DND-41 (cell line): ENCODE results near the gene DNPH1.
A peak's percentile ranks its signal among the peaks of the same experiment; 100 is the strongest.

Experiments
- ATAC-seq: fragments of 200-7000 bp; cut with Tn5 transposase; 3 replicates; pipeline ENCODE4 v1.9.1; 2021; ENCODE audit warnings: low read depth; ENCODE audit not compliant: insufficient read depth
- DNase-seq: peaks from one replicate; pipeline ENCODE4 v3.0.0-alpha.2; 2020
- H2AFZ ChIP-seq: 2 replicates; pipeline ENCODE4 v1.6.0; 2012; ENCODE audit warnings: low read depth, low read length
- H3K27ac ChIP-seq: 2 replicates; pipeline ENCODE4 v1.5.1; 2012; ENCODE audit warnings: low read length, inconsistent platforms
- H3K27me3 ChIP-seq: fragments of 200-600 bp; sonication (generic); 2 replicates; pipeline ENCODE4 v1.6.0; 2012; ENCODE audit warnings: low read length, mild to moderate bottlenecking, inconsistent platforms; ENCODE audit not compliant: insufficient read depth, poor library complexity
- H3K36me3 ChIP-seq: 2 replicates; pipeline ENCODE4 v1.5.1; 2012; ENCODE audit warnings: low read length, inconsistent platforms; ENCODE audit not compliant: insufficient read depth
- H3K4me1 ChIP-seq: 2 replicates; pipeline ENCODE4 v1.5.1; 2012; ENCODE audit warnings: mild to moderate bottlenecking, low read length; ENCODE audit not compliant: insufficient read depth
- H3K4me2 ChIP-seq: 2 replicates; pipeline ENCODE4 v1.6.0; 2012; ENCODE audit warnings: mild to moderate bottlenecking, moderate library complexity, low read length, inconsistent platforms; ENCODE audit not compliant: insufficient read depth
- H3K4me3 ChIP-seq, 2 experiments: fragments of 200-600 bp in 1 of 2; shearing (Covaris generic) in 1 of 2; 2 replicates each; pipeline ENCODE4 v1.5.1; 2012 to 2016; ENCODE audit warnings: inconsistent platforms in 2 of 2, low read length in 2 of 2, mild to moderate bottlenecking in 2 of 2, low read depth in 1 of 2, moderate library complexity in 1 of 2
- H3K79me2 ChIP-seq: 2 replicates; pipeline ENCODE4 v1.6.0; 2012; ENCODE audit warnings: low read length, inconsistent platforms; ENCODE audit not compliant: insufficient read depth
- H3K9ac ChIP-seq: 2 replicates; pipeline ENCODE4 v1.6.0; 2012; ENCODE audit warnings: low read depth, mild to moderate bottlenecking, inconsistent platforms, low read length, moderate library complexity
- H3K9me3 ChIP-seq: 2 replicates; pipeline ENCODE4 v1.5.1; 2012; ENCODE audit warnings: low read length, moderate library complexity, mild to moderate bottlenecking, inconsistent platforms; ENCODE audit not compliant: insufficient read depth, severe bottlenecking
- H4K20me1 ChIP-seq: 2 replicates; pipeline ENCODE4 v1.6.0; 2012; ENCODE audit warnings: low read length; ENCODE audit not compliant: insufficient read depth
- CTCF ChIP-seq: IDR thresholded peaks from 2 replicates; pipeline ENCODE4 v1.5.1; 2012; ENCODE audit warnings: borderline replicate concordance, low read length, moderate library complexity, mild to moderate bottlenecking; ENCODE audit not compliant: poor library complexity, severe bottlenecking; ENCODE audit errors: extremely low read depth
- EZH2 ChIP-seq: IDR thresholded peaks from 3 replicates; pipeline ENCODE4 v1.6.1; 2012; ENCODE audit warnings: borderline replicate concordance, low read depth, mild to moderate bottlenecking, moderate library complexity, low read length, inconsistent platforms; ENCODE audit not compliant: severe bottlenecking

DNPH1 gene

GRCh38 chr6:43186706-43187105 is 42.6 kb downstream of the DNPH1 start:
- Histone ChIP-seq H3K4me3 (no peak overlapping the region), H3K4me2 (no peak overlapping the region), H3K4me1 (peaks cover 35% of the 10 kb centered on the region), H3K9ac (no peak overlapping the region), H4K20me1 (peaks cover 2% of the 10 kb centered on the region; the same call in 1 of the 2 replicates), H3K9me3 (no peaks in the 10 kb centered on the region), H3K36me3 (peaks cover 49% of the 10 kb centered on the region), H3K27ac (no peak overlapping the region), H3K79me2 (peaks cover 24% of the 10 kb centered on the region), H3K27me3 (no peaks in the 10 kb centered on the region), H2AFZ (no peak overlapping the region)
- TF ChIP-seq EZH2 (no peak), CTCF (no peak)
- ATAC-seq (no peak), DNase-seq (no peak)

- no peak for DNase-seq
- no peak for ATAC-seq
- no peaks in the 10 kb centered on the region for H3K9me3 ChIP-seq
- peaks cover 2% of the 10 kb centered on the region; the same call in 1 of the 2 replicates for H4K20me1 ChIP-seq
- no peaks in the 10 kb centered on the region for H3K27me3 ChIP-seq
- no peak overlapping the region for H3K27ac ChIP-seq
- H2AFZ ChIP-seq, result no peak overlapping the region
- TF ChIP-seq EZH2, result no peak
- no peak for TF ChIP-seq CTCF
- peaks cover 42% of the 10 kb centered on the region for H3K4me1 ChIP-seq
- H3K9ac ChIP-seq, result no peak overlapping the region
- H3K4me2 ChIP-seq, result no peak overlapping the region
- H3K36me3 ChIP-seq, result peaks cover 49% of the 10 kb centered on the region
- H3K79me2 ChIP-seq, result peaks cover 24% of the 10 kb centered on the region
- H3K4me3 ChIP-seq, result no peak overlapping the region
Measured at GRCh38 chr6:43186019-43186418, 43.3 kb downstream of the DNPH1 start.

GRCh38 chr6:43185391-43185985 is 43.8 kb downstream of the DNPH1 start:
- TF ChIP-seq EZH2, result no peak
- TF ChIP-seq CTCF, result no peak
- Histone ChIP-seq H3K4me2 (no peak overlapping the region), H3K27ac (no peak overlapping the region), H4K20me1 (peaks cover 2% of the 10 kb centered on the region; the same call in 1 of the 2 replicates), H2AFZ (no peak overlapping the region), H3K9me3 (no peaks in the 10 kb centered on the region), H3K79me2 (peaks cover 24% of the 10 kb centered on the region), H3K36me3 (peaks cover 46% of the 10 kb centered on the region), H3K4me3 (no peak overlapping the region), H3K4me1 (peaks cover 47% of the 10 kb centered on the region), H3K27me3 (no peaks in the 10 kb centered on the region), H3K9ac (no peak overlapping the region)
- DNase-seq, result peak; percentile 39
- peak; percentile 58 for ATAC-seq
